ENCODE data around the gene RCN2. TPM values are rescaled to one million over a fixed set of nuclear protein-coding genes. Genes with fewer than 3 reads are reported as not detected.
"Not testable (repeated sequence)": the region's sequence is repeated elsewhere in the genome, so short reads cannot be mapped to it uniquely, and the experiment has no call there.

The RCN2 gene
- total RNA-seq, 2 experiments from 2014 or later = 21.8 to 21.9 TPM

- no peak for DNase-seq
- Mint-ChIP-seq H3K36me3 (ENCODE audit: low read depth) (peaks cover 45% of the 10 kb centered on the region), H3K27ac (no peak overlapping the region), H3K4me3 (no peak overlapping the region), H3K4me1 (ENCODE audit: low read depth) (peaks cover 33% of the 10 kb centered on the region), H3K27me3 (no peaks in the 10 kb centered on the region), H3K9me3 (no peaks in the 10 kb centered on the region)
- no peak for ATAC-seq
- no peak for TF ChIP-seq CTCF (IDR thresholded peaks at IDR 0.05)
- intact Hi-C loops (cut with micrococcal nuclease) = no loop called here
- POLR2A ChIA-PET = no interaction called here
- CTCF ChIA-PET = interaction anchor here (1.0 kb wide), 1 partner anchor 75 kb away, joined by 4 read pairs; no protein-coding TSS in a partner anchor
Observed at GRCh38 chr15:76898102-76898501, 33.4 kb upstream of the RCN2 start.

GRCh38 chr15:76899176-76899930 lies 32.2 kb upstream of the RCN2 start:
- intact Hi-C loops (cut with micrococcal nuclease); POLR2A ChIA-PET; H3K27ac Mint-ChIP-seq; ATAC-seq; DNase-seq; H3K9me3 Mint-ChIP-seq; H3K27me3 Mint-ChIP-seq; H3K4me3 Mint-ChIP-seq: not testable (repeated sequence)
- CTCF ChIA-PET = interaction anchor here (1.0 kb wide), 1 partner anchor 74 kb away, joined by 4 read pairs; no protein-coding TSS in a partner anchor
- Mint-ChIP-seq H3K4me1 (ENCODE audit: low read depth) (peaks cover 39% of the 10 kb centered on the region), H3K36me3 (ENCODE audit: low read depth) (peaks cover 34% of the 10 kb centered on the region)

- H3K27ac Mint-ChIP-seq, DNase-seq, H3K9me3 Mint-ChIP-seq, CTCF ChIA-PET, POLR2A ChIA-PET, ATAC-seq, H3K27me3 Mint-ChIP-seq, H3K4me3 Mint-ChIP-seq: not testable (repeated sequence)
- H3K36me3 Mint-ChIP-seq (ENCODE audit: low read depth) = peaks cover 29% of the 10 kb centered on the region
- H3K4me1 Mint-ChIP-seq (ENCODE audit: low read depth) = peaks cover 34% of the 10 kb centered on the region
- intact Hi-C loops (cut with micrococcal nuclease) = loop anchor here (10.0 kb wide), 1 partner anchor 115 kb away; no protein-coding TSS in a partner anchor
Observed at GRCh38 chr15:76899931-76900310, 31.6 kb upstream of the RCN2 start.

GRCh38 chr15:76901965-76902364 lies 29.6 kb upstream of the RCN2 start:
- no peak for TF ChIP-seq CTCF (IDR thresholded peaks at IDR 0.05)
- H3K4me3 Mint-ChIP-seq = no peak overlapping the region
- H3K4me1 Mint-ChIP-seq (ENCODE audit: low read depth) = peaks cover 39% of the 10 kb centered on the region
- no peak overlapping the region for H3K27ac Mint-ChIP-seq
- ATAC-seq (no peak), DNase-seq (no peak)
- no peaks in the 10 kb centered on the region for H3K27me3 Mint-ChIP-seq
- ChIA-PET CTCF (interaction anchor here (0.9 to 2.0 kb wide), 3 partner anchors 30 to 72 kb away, joined by 3 to 4 read pairs (median 4); no protein-coding TSS in a partner anchor), POLR2A (interaction anchor here (0.9 kb wide), 1 partner anchor 253 kb away, joined by 3 read pairs; no protein-coding TSS in a partner anchor)
- H3K36me3 Mint-ChIP-seq (ENCODE audit: low read depth) = peaks cover 20% of the 10 kb centered on the region
- intact Hi-C loops (cut with micrococcal nuclease) = loop anchor here (10.0 kb wide), 1 partner anchor 113 kb away; no protein-coding TSS in a partner anchor
- H3K9me3 Mint-ChIP-seq = no peaks in the 10 kb centered on the region

- ChIA-PET CTCF (interaction anchor here (1.0 to 2.0 kb wide), 5 partner anchors 31 to 60 kb away, joined by 3 to 4 read pairs (median 4); no protein-coding TSS in a partner anchor), POLR2A (interaction anchor here (1.1 kb wide), 1 partner anchor 119 kb away, joined by 3 read pairs; no protein-coding TSS in a partner anchor)
- Mint-ChIP-seq H3K36me3 (ENCODE audit: low read depth) (peaks cover 19% of the 10 kb centered on the region), H3K27me3 (no peaks in the 10 kb centered on the region), H3K4me3 (peak overlapping the region; percentile 91), H3K4me1 (ENCODE audit: low read depth) (peaks cover 36% of the 10 kb centered on the region), H3K9me3 (no peaks in the 10 kb centered on the region), H3K27ac (peak overlapping the region; percentile 91)
- peak; percentile 35 for TF ChIP-seq CTCF (IDR thresholded peaks at IDR 0.05)
- DNase-seq (peak; percentile 22), ATAC-seq (peak; percentile 16)
- intact Hi-C loops (cut with micrococcal nuclease) = loop anchor here (10.0 kb wide), 1 partner anchor 112 kb away; no protein-coding TSS in a partner anchor
Observed at GRCh38 chr15:76903251-76903681, 28.3 kb upstream of the RCN2 start.

Measured in activated CD8-positive, alpha-beta T cell treated with anti-CD3 and anti-CD28 coated beads for 36 hours (primary cell).